Suprapubic skin (tissue), 4 donors: ENCODE data around the gene PRCC. TPM values are rescaled to one million over a fixed set of nuclear protein-coding genes. Genes with fewer than 3 reads are reported as not detected.

Experiments
- DNase-seq, 2 donors: peaks; one replicate each; pipeline ENCODE4 v3.0.0-alpha.2; 2019; ENCODE audit warnings: low spot score in 2 of 2
- H3K27ac ChIP-seq: fragments of 200-600 bp; sonication (generic); one replicate; pipeline ENCODE4 v1.5.1; 2019
- H3K27me3 ChIP-seq: fragments of 200-600 bp; sonication (generic); one replicate; pipeline ENCODE4 v1.5.1; 2019
- H3K36me3 ChIP-seq: fragments of 200-600 bp; sonication (generic); one replicate; pipeline ENCODE4 v1.5.1; 2019
- H3K4me1 ChIP-seq: fragments of 200-600 bp; sonication (generic); one replicate; pipeline ENCODE4 v1.5.1; 2019
- H3K4me3 ChIP-seq: fragments of 200-600 bp; sonication (generic); one replicate; pipeline ENCODE4 v1.5.1; 2019; ENCODE audit warnings: mild to moderate bottlenecking
- H3K9me3 ChIP-seq: fragments of 200-600 bp; sonication (generic); one replicate; pipeline ENCODE4 v1.5.1; 2019
- CTCF ChIP-seq, 2 donors: fragments of 200-600 bp in 1 of 2; fragments of 450-650 bp in 1 of 2; sonication (generic) in 1 of 2; IDR thresholded peaks; one replicate each; pipeline ENCODE4 v1.5.1; 2016 to 2019; ENCODE audit warnings: antibody characterized with exemption in 2 of 2, mild to moderate bottlenecking in 1 of 2, moderate library complexity in 1 of 2
- EP300 ChIP-seq: sonication (generic); formaldehyde crosslinking; IDR thresholded peaks from one replicate; pipeline ENCODE4 v1.6.1; 2017; ENCODE audit warnings: antibody characterized with exemption
- POLR2A ChIP-seq, 2 donors: fragments of 450-650 bp; IDR thresholded peaks; one replicate each; pipeline ENCODE4 v1.6.1; 2017; ENCODE audit warnings: antibody characterized with exemption in 2 of 2, mild to moderate bottlenecking in 2 of 2, moderate library complexity in 2 of 2
- POLR2AphosphoS5 ChIP-seq, 3 donors: sonication (generic); formaldehyde crosslinking; IDR thresholded peaks; one replicate each; pipeline ENCODE4 v1.6.1; 2017; ENCODE audit warnings: antibody characterized with exemption in 3 of 3
- WGBS: methylation state at CpG from one replicate; pipeline ENCODE4 v1.1.5; 2018; 5-methylcytosine and 5-hydroxymethylcytosine counted together
- total RNA-seq, 4 donors: library from RNA; depleted of rRNA; stranded (reverse); fragments of >200 nt; gene quantifications; one replicate each; pipeline ENCODE4 v1.1.0, GENCODE V29; 2016

Gene PRCC
- total RNA-seq, 4 donors from 2014 or later = 39.1 to 50.1 (median 43.3) TPM

GRCh38 chr1:156744786-156745419 lies 22.4 kb upstream of the PRCC start:
- 79% methylated on average over 14 of the region's 14 CpGs for WGBS
- H3K27me3 ChIP-seq = no peaks in the 10 kb centered on the region
- peaks cover 64% of the 10 kb centered on the region for H3K4me1 ChIP-seq
- H3K4me3 ChIP-seq = no peak overlapping the region
- TF ChIP-seq EP300 (no peak), POLR2AphosphoS5 (IDR thresholded peaks at IDR 0.05) (no peak)
- no peak for DNase-seq
- peak overlapping the region; percentile 99 for H3K27ac ChIP-seq
- no peaks in the 10 kb centered on the region for H3K9me3 ChIP-seq
- peaks cover 32% of the 10 kb centered on the region for H3K36me3 ChIP-seq

GRCh38 chr1:156745881-156746280 lies 21.5 kb upstream of the PRCC start:
- WGBS = 64% methylated on average over 3 of the region's 3 CpGs
- peaks cover 59% of the 10 kb centered on the region for H3K4me1 ChIP-seq
- DNase-seq = no peak

GRCh38 chr1:156746406-156746727 lies 21.0 kb upstream of the PRCC start:
- TF ChIP-seq CTCF (IDR thresholded peaks at IDR 0.05) (no peak), POLR2AphosphoS5 (IDR thresholded peaks at IDR 0.05) (no peak), EP300 (no peak), POLR2A (IDR thresholded peaks at IDR 0.05) (no peak)
- Histone ChIP-seq H3K4me1 (peaks cover 59% of the 10 kb centered on the region), H3K27me3 (no peaks in the 10 kb centered on the region), H3K36me3 (peaks cover 32% of the 10 kb centered on the region), H3K9me3 (no peaks in the 10 kb centered on the region), H3K4me3 (peak overlapping the region; percentile 96), H3K27ac (peak overlapping the region; percentile 99)
- no peak for DNase-seq
- WGBS = 46% methylated on average over 8 of the region's 9 CpGs

More at GRCh38 chr1:156745881-156746280, 21.5 kb upstream of the PRCC start:
- TF ChIP-seq POLR2AphosphoS5 (IDR thresholded peaks at IDR 0.05) = no peak
- TF ChIP-seq POLR2A (IDR thresholded peaks at IDR 0.05) = no peak
- no peak for TF ChIP-seq EP300
- no peak for TF ChIP-seq CTCF (IDR thresholded peaks at IDR 0.05)
- Histone ChIP-seq H3K4me3 (peak overlapping the region; percentile 96), H3K27me3 (no peaks in the 10 kb centered on the region), H3K36me3 (peaks cover 32% of the 10 kb centered on the region), H3K27ac (peak overlapping the region; percentile 99), H3K9me3 (no peaks in the 10 kb centered on the region)

GRCh38 chr1:156746728-156747631 lies 20.4 kb upstream of the PRCC start:
- Histone ChIP-seq H3K4me3 (peak overlapping the region; percentile 96), H3K27me3 (no peaks in the 10 kb centered on the region), H3K27ac (peak overlapping the region; percentile 99), H3K36me3 (peaks cover 31% of the 10 kb centered on the region), H3K4me1 (peaks cover 55% of the 10 kb centered on the region), H3K9me3 (no peaks in the 10 kb centered on the region)
- TF ChIP-seq POLR2A (IDR thresholded peaks at IDR 0.05) = peak in 1 of 2 donors; percentile 34
- TF ChIP-seq CTCF (IDR thresholded peaks at IDR 0.05) = peak in 1 of 2 donors; percentile 6
- TF ChIP-seq POLR2AphosphoS5 (IDR thresholded peaks at IDR 0.05) = peak in 2 of 3 donors; percentile 50 to 62
- TF ChIP-seq EP300 = no peak
- 1% methylated on average over 12 of the region's 29 CpGs for WGBS
- DNase-seq = peak; percentile 98 to 99

- Histone ChIP-seq H3K4me1 (peaks cover 64% of the 10 kb centered on the region), H3K36me3 (peaks cover 21% of the 10 kb centered on the region), H3K9me3 (no peaks in the 10 kb centered on the region), H3K27me3 (no peaks in the 10 kb centered on the region), H3K4me3 (peak overlapping the region; percentile 96), H3K27ac (peak overlapping the region; percentile 99)
- 9% methylated on average over 6 of the region's 8 CpGs for WGBS
- TF ChIP-seq POLR2A (IDR thresholded peaks at IDR 0.05) (no peak), POLR2AphosphoS5 (IDR thresholded peaks at IDR 0.05) (no peak), CTCF (IDR thresholded peaks at IDR 0.05) (no peak), EP300 (no peak)
- DNase-seq = no peak
Observed at GRCh38 chr1:156747742-156748669, 19.3 kb upstream of the PRCC start.
